NCI-H2196 (cell line): ENCODE data around the gene PLD1.
"Not testable (repeated sequence)": the region's sequence is repeated elsewhere in the genome, so short reads cannot be mapped to it uniquely, and the experiment has no call there.

Experiments
- DNase-seq: peaks from one replicate; lab custom pipeline; 2025; ENCODE audit not compliant: unreplicated experiment; lab: John Stamatoyannopoulos, UW

PLD1 gene

DNA sequence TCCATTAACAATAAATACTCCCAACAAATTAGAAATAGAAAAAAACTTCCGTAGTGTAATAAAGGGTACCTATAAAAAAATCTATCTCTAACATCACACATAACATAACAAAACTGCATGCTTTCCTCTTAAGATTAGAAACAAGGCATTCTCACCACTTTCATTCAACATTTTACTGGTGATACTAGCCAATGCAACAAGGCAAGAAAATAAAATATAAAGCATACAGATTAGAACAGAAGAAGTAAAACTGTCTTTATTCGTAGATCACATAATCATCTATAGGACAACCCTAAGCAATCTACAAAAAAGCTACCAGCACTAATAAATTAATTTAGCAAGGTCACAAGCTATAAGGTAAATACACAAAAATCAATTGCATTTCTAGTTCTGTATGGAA lies 107.1 kb downstream of the PLD1 start:
- DNase-seq: no peak

GRCh38 chr3:171700653-171701052 lies 109.6 kb downstream of the PLD1 start:
- DNase-seq: no peak

GRCh38 chr3:171700157-171700556 lies 110.1 kb downstream of the PLD1 start:
- DNase-seq: no peak

DNA sequence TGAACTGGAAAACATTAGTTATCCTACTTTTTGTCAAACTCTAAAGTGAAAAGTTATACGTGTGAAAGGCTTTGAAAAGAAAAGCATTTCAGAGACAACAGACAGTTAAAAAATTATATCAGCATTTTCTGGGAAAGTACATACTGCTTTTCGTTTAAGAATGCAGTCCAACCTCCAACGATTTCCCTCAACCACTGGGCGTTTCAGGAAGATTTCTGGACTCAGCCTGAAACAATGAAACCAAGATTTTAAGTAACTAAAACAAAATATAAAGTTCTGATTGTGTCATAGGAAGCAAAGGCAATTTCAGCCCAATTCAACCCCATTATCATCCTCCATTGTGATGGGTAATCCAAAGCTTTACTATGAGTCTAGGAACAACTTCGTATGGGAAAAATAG lies 110.7 kb downstream of the PLD1 start:
- no peak for DNase-seq

DNA sequence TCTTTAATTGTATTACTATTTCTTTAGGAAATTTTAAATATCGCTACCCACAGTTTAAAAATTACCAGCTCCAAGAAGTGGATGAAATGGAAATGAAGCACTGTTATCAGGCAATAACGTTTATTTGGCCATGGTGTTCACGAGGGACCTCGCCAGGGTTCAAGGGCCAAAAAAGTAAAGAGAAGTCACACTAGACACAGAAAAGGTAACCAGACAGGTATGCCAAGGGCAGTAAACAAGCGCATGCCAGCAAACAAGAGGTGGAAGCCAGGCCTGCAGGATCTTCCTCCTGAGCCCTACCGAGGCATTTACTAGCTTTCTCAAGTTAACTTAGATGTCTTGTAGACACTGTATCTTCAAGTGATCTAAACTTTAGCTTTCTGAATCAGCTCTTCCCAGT lies 113.5 kb downstream of the PLD1 start:
- no peak for DNase-seq

- DNase-seq: no peak
Observed at GRCh38 chr3:171695426-171695825, 114.9 kb downstream of the PLD1 start.

GRCh38 chr3:171694888-171695287 lies 115.4 kb downstream of the PLD1 start:
- no peak for DNase-seq

GRCh38 chr3:171692551-171692950 lies 117.7 kb downstream of the PLD1 start:
- DNase-seq: not testable (repeated sequence)

DNA sequence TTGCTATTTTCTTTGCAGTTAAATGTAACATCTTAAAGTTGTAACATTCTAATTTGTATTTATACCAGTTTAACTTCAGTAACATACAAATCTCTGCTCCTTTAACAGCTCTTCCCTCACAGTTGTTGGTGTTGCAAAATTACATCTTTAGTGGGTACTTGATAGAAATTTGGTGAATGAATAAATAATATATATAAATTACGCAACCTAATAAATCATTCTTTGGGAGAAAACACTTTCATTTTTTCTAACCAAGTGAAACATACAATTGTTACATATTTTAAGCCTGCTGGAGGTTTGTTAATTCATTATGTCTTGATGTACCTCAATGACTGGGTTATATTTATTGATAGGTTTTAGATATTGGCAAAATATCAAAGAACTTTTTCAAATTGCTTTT lies 118.8 kb downstream of the PLD1 start:
- DNase-seq: no peak

DNA sequence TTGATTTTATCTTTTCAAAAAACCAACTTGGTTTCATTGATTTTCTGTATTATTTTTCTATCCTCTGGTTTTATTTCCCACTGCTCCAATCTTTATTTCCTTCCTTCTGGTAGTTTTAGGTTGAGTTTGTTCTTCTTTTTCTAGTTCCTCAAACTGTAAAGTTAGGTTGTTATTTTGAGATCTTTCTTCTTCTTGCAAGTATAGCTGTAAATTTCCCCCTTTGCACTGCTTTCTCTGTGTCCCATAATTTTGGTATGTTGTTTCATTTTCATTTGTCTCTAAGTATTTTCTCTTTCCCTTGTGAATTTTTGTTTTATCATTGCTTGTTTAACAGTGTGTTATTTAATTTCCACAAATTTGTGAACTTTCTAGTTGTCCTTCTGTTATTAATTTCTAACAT lies 120.0 kb downstream of the PLD1 start:
- DNase-seq: no peak

- DNase-seq: no peak
Observed at GRCh38 chr3:171688593-171688992, 121.7 kb downstream of the PLD1 start.

- no peak for DNase-seq
Observed at GRCh38 chr3:171688002-171688401, 122.3 kb downstream of the PLD1 start.

DNA sequence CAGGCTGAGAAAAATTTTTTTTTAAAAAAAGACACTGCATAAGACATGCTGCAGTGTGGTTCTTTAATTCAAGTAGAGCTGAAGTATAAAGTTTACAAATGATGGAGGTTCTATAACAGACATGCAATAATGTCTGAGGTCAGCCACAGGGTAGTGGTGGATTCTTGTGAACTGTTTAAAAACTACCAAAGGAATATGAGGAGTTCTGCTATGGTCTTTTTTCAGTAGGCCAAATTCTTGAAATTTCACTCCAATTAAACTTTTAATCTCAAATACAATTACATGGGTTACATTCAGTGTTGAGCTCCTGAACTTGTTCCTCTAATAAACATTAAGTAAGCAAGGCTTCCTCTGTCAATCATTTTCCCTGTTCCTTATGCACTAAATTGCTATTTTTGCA lies 122.7 kb downstream of the PLD1 start:
- DNase-seq: no peak

DNA sequence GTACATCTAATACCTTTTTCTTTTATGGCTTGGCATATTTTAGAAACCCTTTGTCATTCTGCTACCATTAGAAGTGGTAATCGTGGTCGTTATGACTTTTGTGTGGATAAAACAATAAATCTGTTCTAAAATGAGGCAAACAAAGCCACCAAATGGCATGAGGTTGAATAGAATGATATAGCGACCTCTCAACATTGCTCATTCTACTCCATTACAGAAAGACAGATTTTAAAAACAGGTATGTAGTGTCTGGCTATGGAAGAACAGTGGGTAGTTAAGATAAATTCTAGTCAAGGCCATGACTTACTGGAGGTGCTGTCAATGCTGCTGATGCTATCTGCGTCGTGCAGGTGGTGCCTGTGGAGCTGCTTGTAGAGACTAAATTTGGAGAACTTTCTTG lies 123.2 kb downstream of the PLD1 start:
- no peak for DNase-seq

DNA sequence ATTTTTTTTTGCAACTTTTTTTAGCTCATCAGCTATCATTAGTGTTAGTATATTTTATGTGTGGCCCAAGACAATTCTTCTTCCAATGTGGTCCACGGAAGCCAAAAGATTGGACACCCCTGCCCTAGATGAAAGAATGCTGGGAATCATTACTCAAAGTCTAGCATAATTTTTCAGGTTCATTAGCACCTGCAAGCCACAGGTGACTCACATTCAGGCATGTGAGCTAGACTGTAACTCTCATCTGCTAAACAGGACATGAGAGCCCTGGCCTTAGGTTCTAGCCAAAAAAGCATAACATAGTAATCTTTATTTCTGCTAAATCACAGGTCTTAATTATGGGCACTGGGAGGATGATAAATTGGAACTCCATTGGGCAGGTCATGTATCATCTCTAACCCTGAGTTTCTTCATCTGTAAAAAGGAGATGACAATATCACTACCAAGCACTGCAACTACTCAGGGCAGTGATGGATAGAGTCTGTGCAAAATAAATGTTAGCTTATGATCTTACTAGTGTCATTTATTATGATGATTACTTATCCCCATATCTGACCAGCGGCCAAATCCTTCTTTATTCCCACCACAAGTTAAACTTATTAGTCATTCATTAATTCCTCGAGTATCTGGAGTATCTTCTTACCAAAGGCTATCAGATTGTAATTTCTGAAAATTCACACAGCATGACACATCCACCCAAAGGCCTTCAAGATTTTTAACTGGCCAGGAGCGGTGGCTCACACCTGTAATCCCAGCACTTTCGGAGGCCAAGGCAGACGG lies 125.0 kb downstream of the PLD1 start:
- DNase-seq: no peak

- DNase-seq: no peak
Observed at GRCh38 chr3:171684221-171684620, 126.1 kb downstream of the PLD1 start.

GRCh38 chr3:171682743-171683142 lies 127.5 kb downstream of the PLD1 start:
- no peak for DNase-seq

- no peak for DNase-seq
Observed at GRCh38 chr3:171680726-171681411, 129.4 kb downstream of the PLD1 start.

- DNase-seq: no peak
Observed at GRCh38 chr3:171678971-171679492, 131.3 kb downstream of the PLD1 start.

DNA sequence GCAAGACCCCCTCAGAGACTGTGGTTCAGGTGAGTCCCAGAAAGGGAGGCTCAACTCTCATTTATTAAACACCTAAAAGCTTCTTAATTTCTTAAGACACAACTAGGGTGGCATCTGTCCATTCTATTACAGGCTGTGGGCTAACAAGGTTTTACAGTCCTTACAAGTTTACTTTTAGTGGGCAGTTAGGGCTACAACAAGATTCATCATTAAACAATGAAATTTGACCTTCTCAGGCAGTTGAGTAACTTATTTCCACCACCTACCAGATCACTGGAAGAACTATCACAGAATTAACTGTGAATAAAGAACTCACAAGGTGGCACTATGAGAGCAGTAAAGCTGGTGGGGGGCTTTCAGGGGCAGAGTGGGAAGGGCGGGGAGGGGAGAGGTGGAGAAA lies 132.6 kb downstream of the PLD1 start:
- no peak for DNase-seq

GRCh38 chr3:171676601-171677175 lies 133.6 kb downstream of the PLD1 start:
- no peak for DNase-seq

GRCh38 chr3:171673951-171674350 lies 136.3 kb downstream of the PLD1 start:
- DNase-seq: no peak
